Type B pancreatic cell (in vitro differentiated cells): Measurements from ENCODE around the gene DAPK2. TPM values are rescaled to one million over a fixed set of nuclear protein-coding genes. Genes with fewer than 3 reads are reported as not detected.

Source experiments
- DNase-seq: peaks from one replicate; pipeline ENCODE4 v3.0.0; 2021; ENCODE audit warnings: mixed read lengths; ENCODE audit not compliant: unreplicated experiment; ENCODE audit errors: extremely low spot score
- H3K27ac Mint-ChIP-seq: 2 replicates; pipeline ENCODE4 v1.8.0; 2021; ENCODE audit warnings: mild to moderate bottlenecking, mixed read lengths
- H3K27me3 Mint-ChIP-seq: 2 replicates; pipeline ENCODE4 v1.8.0; 2021; ENCODE audit warnings: mixed read lengths
- H3K36me3 Mint-ChIP-seq: 2 replicates; pipeline ENCODE4 v1.8.0; 2021; ENCODE audit warnings: mixed read lengths
- H3K4me1 Mint-ChIP-seq: one replicate; pipeline ENCODE4 v1.8.0; 2021; ENCODE audit warnings: mixed read lengths; ENCODE audit not compliant: unreplicated experiment
- H3K4me3 Mint-ChIP-seq: 2 replicates; pipeline ENCODE4 v1.8.0; 2021; ENCODE audit warnings: mild to moderate bottlenecking, mixed read lengths
- H3K9me3 Mint-ChIP-seq: 2 replicates; pipeline ENCODE4 v1.8.0; 2021; ENCODE audit warnings: mixed read lengths
- total RNA-seq: library from RNA; stranded (reverse); gene quantifications from 2 replicates; pipeline ENCODE4 v1.2.1, GENCODE V29; 2021; ENCODE audit warnings: low replicate concordance
- TF ChIP-seq, protein P1 (sequence below): fragments of 200-600 bp; sonication (generic); conservative IDR thresholded peaks from 2 replicates; pipeline ENCODE4 v1.5.0; 2021; ENCODE audit warnings: antibody characterized with exemption, mild to moderate bottlenecking

The DAPK2 gene
- total RNA-seq, 1 donor from 2014 or later = 5.0 TPM

GRCh38 chr15:63992300-63992699, 54.0 kb downstream of the DAPK2 start:
- no peak overlapping the region for H3K4me3 Mint-ChIP-seq
- DNase-seq = no peak

GRCh38 chr15:63991706-63992105, 54.6 kb downstream of the DAPK2 start:
- peaks cover 19% of the 10 kb centered on the region for H3K4me1 Mint-ChIP-seq
- no peak for DNase-seq
- TF ChIP-seq, protein P1, sequence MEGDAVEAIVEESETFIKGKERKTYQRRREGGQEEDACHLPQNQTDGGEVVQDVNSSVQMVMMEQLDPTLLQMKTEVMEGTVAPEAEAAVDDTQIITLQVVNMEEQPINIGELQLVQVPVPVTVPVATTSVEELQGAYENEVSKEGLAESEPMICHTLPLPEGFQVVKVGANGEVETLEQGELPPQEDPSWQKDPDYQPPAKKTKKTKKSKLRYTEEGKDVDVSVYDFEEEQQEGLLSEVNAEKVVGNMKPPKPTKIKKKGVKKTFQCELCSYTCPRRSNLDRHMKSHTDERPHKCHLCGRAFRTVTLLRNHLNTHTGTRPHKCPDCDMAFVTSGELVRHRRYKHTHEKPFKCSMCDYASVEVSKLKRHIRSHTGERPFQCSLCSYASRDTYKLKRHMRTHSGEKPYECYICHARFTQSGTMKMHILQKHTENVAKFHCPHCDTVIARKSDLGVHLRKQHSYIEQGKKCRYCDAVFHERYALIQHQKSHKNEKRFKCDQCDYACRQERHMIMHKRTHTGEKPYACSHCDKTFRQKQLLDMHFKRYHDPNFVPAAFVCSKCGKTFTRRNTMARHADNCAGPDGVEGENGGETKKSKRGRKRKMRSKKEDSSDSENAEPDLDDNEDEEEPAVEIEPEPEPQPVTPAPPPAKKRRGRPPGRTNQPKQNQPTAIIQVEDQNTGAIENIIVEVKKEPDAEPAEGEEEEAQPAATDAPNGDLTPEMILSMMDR = no peak
- no peaks in the 10 kb centered on the region for H3K36me3 Mint-ChIP-seq
- no peak overlapping the region for H3K27ac Mint-ChIP-seq
- no peaks in the 10 kb centered on the region for H3K27me3 Mint-ChIP-seq
- no peak overlapping the region for H3K4me3 Mint-ChIP-seq
- no peaks in the 10 kb centered on the region for H3K9me3 Mint-ChIP-seq

More at GRCh38 chr15:63992300-63992699, 54.0 kb downstream of the DAPK2 start:
- Mint-ChIP-seq H3K4me1 (peaks cover 19% of the 10 kb centered on the region), H3K27me3 (no peaks in the 10 kb centered on the region), H3K27ac (no peak overlapping the region), H3K9me3 (no peaks in the 10 kb centered on the region), H3K36me3 (no peaks in the 10 kb centered on the region)
- TF ChIP-seq, protein P1 = no peak

DNA sequence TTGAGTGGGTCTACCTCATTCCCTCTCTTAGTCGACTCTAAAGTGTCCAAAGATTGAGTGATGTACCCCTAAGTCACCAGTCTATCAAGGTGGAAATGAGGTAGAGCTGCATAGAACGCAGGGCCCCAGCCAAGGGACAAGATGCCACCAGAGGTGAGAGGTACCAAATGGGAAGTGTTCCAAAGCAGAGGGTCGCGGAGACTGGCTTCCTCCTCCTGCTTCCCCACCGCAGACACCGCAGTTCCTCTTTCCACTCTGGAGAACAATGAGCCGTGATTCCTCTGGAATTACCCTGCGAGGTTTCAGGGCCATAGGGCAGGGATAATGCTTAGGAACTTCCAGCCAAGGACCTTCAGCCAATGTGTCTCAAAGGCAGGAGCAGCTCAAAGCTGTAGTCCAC, 55.8 kb downstream of the DAPK2 start:
- H3K9me3 Mint-ChIP-seq = no peaks in the 10 kb centered on the region
- TF ChIP-seq, protein P1 = no peak
- DNase-seq = no peak
- no peaks in the 10 kb centered on the region for H3K36me3 Mint-ChIP-seq
- peaks cover 18% of the 10 kb centered on the region for H3K4me1 Mint-ChIP-seq
- H3K4me3 Mint-ChIP-seq = no peak overlapping the region
- H3K27me3 Mint-ChIP-seq = no peaks in the 10 kb centered on the region
- H3K27ac Mint-ChIP-seq = no peak overlapping the region

DNA sequence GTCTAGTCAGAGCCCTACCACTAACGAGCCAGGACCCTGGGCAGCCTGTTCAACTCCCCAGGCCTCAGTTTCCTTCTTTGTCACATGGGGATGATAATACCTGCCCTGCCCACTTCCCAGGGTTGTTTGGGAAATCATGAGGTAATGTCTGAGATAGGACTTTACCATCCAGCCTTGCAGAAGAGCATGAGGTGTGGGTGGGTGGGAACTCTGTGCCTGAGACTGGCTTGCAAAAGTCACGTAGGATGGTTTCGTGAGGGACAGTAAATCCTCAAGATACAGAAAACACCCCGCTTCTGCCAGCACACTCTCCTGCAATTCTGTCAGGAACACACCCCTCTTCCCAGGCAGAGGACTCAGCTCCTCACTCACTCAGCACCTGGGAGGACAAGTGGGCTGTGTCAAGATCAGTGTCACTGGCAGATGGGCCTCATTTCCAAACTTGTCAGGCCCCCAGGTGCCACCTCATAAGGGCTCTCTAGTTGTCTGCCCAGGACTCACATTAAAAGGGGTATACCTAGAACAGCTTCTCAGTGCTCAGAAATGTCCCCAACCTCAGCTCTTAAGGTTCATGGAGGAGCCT, 58.4 kb downstream of the DAPK2 start:
- H3K27me3 Mint-ChIP-seq = no peaks in the 10 kb centered on the region
- no peak overlapping the region for H3K27ac Mint-ChIP-seq
- H3K36me3 Mint-ChIP-seq = no peaks in the 10 kb centered on the region
- TF ChIP-seq, protein P1 = no peak
- H3K9me3 Mint-ChIP-seq = no peaks in the 10 kb centered on the region
- peaks cover 16% of the 10 kb centered on the region for H3K4me1 Mint-ChIP-seq
- no peak for DNase-seq
- H3K4me3 Mint-ChIP-seq = no peak overlapping the region

DNA sequence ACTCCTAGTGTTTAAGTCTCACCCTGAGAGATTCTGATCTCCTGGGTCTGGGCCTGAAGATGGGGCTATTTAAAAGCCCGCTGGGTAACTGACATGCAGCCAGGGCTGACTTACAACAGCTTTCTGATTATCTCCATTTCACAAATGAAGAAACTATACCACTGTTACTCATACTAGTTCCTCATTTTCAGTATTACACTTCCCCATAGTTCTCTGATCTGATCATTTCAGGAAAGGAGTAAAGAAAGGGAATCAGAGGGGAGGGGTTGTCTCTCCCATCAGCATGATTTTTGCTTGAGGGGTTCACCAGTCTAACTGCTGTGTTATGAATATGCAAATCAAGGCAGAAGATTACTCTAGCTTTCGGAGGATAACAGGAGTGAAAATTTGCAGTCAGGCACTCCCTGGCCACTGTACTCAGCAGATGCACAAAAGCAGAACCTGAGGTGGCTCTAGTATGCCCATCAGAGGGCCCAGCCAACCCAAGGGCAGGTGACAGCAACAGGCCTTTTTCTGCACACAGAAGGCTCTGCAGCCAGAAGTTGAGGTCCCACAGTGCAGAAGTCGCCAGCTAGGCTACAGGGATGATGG, 59.4 kb downstream of the DAPK2 start:
- Mint-ChIP-seq H3K9me3 (no peaks in the 10 kb centered on the region), H3K4me3 (no peak overlapping the region), H3K27me3 (no peaks in the 10 kb centered on the region), H3K27ac (peak overlapping the region; percentile 72), H3K36me3 (no peaks in the 10 kb centered on the region), H3K4me1 (peaks cover 20% of the 10 kb centered on the region)
- TF ChIP-seq, protein P1 = no peak
- no peak for DNase-seq
